Raji (cell line): ENCODE results near the gene ZNF133.
A peak's percentile ranks its signal among the peaks of the same experiment; 100 is the strongest.

Experiments used
- POLR2A ChIP-seq: IDR thresholded peaks from 2 replicates; pipeline ENCODE4 v1.6.1; 2011; ENCODE audit warnings: low read depth, low read length, control low read depth; ENCODE audit not compliant: insufficient read depth

ZNF133 gene

DNA sequence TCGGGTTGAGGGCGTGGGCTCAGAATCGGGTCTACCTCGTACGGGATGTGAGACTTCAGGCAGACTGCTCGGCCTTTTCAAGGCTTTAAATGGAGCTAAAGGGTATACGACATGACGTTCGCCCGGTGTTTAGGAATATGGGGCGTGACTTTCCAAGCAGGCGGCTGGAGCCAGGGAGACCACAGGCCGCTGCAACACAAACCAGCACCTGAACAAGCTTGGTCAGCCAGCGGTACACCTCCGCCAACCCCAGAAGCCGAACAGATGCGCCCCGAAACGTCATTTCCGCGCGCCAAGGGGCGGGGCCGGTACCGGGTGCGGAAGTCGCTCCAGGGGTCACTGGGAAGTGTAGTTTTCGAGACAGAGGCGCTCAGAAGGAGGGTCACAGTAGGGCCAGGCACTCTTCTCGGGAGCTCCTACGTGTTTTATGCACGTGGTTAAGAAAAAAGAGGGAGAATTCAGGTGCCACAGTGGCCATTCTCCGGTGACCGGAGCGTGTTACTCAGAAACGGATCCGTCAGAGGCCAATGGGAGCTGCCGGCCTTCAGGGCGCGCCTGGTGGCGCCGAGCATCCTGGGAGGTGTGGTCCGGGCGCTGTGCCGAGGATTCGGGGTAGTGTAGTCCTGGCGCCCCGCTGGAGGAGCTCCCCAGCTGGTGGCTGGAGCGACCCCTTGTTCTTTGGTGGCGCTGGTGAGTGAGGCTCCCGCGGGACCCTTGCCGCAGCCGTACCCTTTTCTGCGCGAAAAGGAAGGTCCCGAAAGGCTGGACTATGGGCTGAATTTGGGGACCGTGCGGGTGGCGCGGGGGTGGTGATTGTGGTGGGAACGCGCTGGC, at the start of gene ZNF133:
ZNF133 (plus strand) TSS at position 613 of the 834 bp plus-strand sequence. CDS start 17,160 bp downstream, outside the sequence.
- peak; percentile 92 for TF ChIP-seq POLR2A

DNA sequence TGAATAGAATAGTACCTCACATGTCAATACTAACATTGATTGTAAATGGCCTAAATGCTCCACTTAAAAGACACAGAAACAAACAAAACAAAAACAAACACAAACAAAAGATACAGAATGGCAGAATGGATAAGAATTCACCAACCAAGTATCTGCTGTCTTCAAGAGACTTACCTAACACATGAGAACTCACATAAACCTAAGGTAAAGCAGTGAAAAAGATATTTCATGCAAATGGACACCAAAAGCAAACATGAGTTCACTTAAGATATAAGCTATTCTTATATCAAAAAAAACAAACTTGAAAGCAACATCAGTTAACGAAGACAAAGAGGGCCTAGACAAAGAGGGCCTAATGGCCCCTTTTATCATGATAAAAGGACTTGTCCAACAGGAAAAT, 47.3 kb upstream of the ZNF133 start:
- no peak for TF ChIP-seq POLR2A

DNA sequence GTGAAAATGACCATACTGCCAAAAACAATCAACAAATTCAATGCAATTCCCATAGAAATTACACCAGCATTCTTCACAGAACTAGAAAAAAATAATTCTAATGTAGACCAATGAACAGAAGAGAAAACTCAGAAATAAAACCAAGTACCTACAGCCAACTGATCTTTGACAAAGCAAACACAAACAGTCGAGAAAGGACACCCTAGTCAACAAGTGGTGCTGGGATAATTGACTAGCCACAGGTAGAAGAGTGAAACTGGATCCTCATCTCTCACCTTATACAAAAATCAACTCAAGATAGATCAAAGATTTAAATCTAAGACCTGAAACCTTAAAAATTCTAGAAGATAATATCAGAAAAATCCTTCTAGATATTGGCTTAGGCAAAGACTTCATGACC, 44.5 kb upstream of the ZNF133 start:
- no peak for TF ChIP-seq POLR2A

DNA sequence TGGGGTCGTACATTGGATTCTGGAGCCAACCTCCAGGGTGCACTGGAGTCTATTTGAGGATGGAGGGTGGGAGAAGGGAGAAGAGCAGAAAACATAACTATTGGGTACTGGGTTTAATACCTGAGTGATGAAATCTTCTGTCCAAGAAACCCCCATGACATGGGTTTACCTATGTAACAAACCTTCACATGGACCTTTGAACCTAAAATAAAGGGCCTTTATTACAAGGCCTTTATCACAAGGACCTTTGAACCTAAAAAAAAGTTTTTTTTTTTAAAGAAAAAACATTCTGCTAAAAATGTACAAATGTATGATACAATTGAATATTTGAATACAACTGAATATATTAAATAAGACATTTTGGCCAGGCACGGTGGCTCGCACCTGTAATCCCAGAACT, 38.1 kb upstream of the ZNF133 start:
- TF ChIP-seq POLR2A: no peak

DNA sequence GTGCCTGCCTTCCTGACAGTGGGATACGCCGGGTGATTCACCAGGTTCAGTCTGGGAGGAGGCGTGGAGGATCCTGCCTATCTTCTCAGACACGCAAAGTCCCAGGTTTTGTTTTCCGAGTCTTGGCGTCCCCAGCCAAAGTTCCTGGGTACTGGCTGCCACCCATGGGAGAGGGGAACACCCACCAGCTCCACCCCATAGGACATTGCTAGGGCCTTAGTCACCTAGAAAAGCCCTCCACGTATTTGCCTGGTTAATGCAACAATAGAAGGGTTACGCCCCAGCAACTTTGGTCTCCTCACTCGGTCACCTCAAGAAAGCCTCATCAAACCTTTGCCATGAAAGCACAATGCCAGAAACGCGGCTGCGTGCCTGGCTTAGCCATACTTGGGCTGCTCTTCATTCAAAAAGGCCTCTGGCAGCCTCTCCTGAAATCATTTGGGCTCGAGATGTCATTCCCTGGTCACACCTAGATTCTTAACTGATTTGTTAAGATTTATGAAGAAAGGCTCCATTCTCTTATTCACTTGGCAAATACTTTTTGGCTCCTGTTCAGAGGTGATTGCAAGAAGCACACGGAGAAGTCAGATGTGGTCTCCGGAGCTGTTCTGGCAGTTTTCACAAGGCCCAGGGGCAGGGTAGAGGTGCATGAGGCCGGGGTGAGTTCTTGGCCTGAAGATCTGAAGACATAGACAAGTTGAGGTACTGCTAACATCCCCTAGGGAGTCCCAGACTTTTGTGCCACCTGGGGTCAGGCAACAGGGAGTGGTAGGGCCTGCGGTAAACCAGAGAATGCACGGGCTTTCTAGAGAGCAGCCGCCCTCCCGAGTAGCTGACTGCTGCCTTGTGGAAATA, 35.5 kb upstream of the ZNF133 start:
- TF ChIP-seq POLR2A: no peak

DNA sequence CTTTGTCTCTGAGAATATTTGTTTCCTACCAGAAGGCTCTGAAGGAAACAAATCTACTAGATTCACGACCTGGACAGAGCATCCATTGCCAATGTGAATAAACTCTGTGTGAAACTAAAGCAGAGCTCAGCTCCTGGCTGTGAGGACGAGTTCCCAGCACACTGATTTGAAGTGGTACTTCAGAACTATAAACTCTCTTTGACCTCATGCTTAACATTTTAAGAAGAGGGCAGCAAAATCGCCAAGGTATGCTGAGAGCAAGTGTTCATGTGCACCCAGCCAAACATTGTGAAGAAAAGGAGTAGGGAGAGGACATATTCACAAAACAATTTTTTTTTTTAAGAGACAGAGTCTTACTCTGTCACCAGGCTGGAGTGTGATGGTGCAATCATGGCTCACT, 33.7 kb upstream of the ZNF133 start:
- no peak for TF ChIP-seq POLR2A

DNA sequence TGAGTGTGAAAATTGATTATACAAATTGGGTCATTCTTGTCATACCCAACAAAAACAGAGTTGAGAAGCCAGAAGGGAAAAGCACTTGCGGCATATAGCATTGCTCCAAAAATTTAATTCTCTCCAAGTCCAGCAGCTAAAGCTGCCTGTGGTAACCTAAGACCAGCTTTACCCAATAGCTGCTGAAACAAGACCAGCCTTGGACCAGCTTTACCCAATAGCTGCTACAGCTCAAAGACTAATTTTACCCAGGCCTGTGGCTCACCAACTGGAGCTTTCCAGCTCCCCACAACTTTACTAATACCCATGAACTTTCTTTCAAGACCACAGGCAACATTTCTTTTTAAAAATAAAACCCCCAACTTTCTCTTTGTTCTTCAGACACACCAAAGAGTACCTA, 32.8 kb upstream of the ZNF133 start:
- TF ChIP-seq POLR2A: no peak

DNA sequence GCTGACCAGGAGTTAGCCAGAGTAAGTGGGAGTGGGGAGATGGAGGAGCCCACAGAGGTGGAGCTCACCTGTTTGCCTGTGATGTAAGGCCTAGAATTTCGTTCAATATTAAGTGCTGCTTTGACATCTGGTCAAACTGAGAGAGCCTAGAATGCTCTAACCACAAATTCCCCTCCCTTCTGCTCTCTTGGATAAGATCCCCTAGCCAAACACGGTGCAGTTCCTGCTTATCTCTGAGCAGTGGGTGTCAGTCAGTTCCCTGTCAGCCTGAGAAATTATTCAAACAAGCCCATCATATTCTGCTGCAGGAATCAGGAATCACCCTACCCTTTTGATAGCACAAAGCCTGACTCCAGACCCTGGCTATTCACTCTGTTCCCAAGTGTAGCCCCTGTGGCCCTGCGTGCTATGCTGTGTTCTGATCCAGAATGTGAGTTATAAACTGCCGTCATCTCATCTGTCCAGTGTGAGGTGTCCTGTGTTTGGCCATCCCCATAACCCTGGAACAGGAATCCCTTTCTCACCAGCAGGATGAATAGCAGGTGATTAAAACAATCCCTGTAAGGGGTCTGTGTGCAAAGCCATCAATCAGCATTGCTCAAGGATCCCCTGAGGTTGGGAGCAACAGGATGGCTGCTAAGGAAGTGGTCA, 31.8 kb upstream of the ZNF133 start:
- no peak for TF ChIP-seq POLR2A

DNA sequence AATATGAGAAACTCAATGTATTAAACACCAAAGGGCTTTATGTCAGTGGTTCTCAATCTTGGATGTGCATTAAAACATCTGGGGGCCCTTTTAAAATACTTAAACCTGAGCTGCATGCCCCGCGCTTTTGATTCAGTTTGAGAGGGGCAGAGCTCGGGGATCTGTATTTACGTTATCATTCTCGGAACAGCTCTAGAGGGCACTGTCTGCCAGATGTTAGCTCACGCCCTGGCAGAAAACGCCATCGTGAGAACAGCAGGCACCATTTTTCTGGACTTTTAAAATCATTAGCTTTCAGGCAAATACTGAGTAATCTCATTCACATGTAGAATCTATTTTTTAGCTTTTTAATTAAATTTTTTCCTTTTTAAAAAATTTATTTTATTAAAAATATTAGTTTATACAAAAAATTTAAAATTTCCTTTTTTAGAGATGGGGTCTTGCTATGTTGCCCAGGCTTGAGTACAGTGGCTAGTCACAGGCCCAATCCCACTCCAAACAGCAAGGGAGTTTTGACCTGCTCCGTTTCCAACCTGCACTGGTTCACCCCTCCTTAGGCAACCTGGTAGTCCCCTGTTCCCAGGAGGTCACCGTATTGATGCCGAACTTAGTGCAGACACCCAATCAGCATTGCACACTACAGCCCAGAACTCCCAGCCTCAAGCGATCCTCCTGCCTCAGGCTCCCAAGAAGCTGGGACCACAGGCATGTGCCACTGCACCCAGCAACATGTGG, 30.0 kb upstream of the ZNF133 start:
- TF ChIP-seq POLR2A: no peak

DNA sequence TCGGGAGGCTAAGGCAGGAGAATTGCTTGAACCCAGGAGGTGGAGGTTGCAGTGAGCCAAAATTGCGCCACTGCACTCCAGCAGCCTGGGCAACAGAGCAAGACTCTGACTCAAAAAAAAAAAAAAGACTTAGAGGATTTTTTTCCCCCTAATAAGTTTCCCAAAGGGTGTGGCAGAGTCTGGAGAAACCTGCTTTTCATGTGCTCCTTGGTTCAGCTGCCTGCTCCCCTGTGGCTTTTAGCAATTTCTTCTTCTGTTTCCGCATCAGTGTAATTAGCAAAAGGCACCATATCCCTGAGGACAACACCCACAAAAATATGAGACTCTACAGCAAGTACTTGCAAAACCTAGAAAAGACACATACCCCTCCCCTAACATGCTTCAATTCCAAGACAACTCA, 28.6 kb upstream of the ZNF133 start:
- TF ChIP-seq POLR2A: no peak

DNA sequence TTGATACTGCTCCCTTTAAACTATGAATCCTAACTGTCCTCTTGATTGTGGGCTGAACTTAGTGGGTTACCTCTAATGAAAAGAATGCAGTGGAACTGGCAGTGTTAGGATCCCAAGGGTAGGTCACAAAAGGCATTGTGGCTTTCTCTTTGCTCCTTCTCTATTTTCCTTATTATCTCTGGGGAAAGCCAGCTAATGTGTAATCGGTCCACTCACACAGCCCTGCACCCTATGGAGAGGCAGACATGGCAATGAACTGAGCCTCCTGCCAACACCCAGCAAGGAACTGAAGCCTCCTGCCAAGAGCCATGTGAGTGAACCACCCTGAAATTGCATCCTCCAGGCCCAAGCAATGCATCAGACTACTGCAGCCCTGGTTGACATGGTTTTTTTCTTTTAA, 24.6 kb upstream of the ZNF133 start:
- no peak for TF ChIP-seq POLR2A

DNA sequence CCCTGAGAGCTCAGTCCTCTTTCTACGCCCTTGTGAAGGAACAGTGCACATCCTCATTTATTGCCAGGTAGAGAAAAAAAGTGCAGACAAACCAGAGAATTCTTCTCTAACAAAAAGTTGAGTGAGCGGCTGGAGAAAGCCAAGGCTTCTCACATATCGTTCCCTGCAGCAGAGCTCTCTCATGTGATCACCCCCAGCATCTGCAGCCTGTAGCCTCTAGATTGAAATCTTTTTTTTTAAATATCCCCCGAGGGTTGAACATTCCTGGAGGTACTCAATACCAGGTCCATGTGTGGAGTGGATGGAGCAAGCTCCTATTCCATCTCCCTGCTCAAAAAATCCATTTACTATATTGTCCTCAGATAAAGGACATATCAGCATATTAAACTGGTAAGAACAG, 22.9 kb upstream of the ZNF133 start:
- no peak for TF ChIP-seq POLR2A

DNA sequence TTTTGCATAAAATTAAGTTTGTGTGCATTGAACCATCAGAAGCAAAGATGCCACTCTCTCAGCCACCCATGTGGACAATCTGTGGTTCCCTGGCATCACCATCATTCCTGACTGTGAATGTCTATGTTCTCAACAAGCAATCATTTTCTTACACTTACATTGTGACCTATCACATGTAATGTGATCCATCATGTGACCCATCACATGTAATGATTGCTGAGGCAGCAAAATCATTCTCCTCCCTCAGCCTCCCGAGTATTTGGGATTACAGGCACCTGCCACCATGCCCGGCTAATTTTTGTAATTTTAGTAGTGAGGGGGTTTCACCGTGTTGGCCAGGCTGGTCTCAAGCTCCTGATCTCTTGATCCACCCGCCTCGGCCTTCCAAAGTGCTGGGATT, 22.0 kb upstream of the ZNF133 start:
- no peak for TF ChIP-seq POLR2A

DNA sequence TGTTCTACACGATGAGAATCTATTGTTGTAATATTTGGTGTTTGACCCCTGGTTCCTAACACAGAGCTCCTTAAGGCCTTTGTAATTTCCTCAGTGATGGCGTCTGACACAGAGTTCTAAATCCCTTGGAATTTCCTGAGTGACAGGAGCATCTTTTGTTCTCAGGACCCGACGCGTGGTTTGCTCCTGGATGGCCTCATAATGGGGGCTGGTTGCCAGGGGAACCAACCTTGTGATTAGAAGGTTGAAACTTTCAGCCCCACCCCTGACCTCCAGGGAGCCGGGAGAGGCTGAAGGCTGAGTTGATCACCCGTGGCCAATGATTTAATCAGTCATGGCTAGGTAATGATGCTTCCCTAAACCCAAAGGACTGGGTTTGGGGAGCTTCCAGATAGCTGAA, 20.5 kb upstream of the ZNF133 start:
- no peak for TF ChIP-seq POLR2A

DNA sequence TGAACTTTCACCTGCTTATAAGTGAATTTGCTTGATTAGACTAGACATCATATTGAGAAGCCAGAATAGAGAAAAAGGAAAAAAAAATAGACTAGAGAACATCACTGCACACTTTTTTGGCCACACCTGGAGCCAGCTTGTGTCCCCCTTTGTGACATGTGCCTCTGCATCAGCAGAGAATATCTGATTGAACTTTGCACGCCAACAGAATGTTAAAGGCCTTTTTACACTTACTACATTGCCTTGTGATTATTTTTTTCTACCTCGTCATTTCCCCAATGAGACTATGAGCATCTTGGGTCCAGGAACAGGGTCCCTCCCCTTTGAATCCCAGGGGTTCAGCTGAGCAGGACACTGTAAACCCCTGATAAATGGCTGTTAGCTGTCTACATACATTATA, 17.2 kb upstream of the ZNF133 start:
- no peak for TF ChIP-seq POLR2A

DNA sequence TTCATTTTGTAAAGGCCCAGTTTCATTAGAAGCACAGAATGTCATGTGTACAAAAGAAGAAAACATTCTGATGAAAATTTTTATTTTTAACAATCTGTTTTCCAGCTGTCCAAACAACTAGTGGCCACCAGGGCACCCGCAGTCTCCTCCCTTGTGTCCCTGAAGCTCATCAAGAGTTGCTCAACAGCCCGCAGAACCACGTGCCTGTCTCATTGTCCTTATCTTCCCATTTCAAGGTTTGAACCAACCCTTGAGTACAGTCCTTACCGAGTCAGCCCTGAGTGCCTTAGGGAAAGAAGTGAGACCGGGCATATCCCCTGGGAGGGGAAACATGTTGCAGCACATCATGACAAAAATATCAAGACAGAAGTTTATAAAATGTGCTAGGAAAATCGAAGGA, 15.9 kb upstream of the ZNF133 start:
- TF ChIP-seq POLR2A: no peak

DNA sequence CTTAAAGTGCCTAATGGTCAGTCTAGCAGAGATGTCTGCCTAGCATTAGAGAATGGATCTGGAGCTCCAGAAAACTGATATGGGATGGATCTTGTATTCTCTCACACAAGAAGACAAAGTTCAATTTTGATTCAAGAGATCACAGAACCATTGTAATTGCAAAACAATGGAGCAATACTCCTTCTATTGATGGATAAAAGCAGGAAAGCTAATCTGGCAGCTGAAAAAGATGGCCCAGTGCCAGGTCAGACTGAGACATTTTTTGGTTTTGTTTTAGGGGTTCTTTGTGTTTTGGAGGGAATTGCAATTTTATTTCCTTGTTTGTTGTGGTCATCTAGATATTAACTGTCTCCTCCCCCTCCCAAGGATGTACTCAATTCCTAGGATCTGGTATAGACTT, 14.6 kb upstream of the ZNF133 start:
- no peak for TF ChIP-seq POLR2A
